ENCODE measurements around the gene MSANTD1. TPM values are rescaled to one million over a fixed set of nuclear protein-coding genes. Genes with fewer than 3 reads are reported as not detected.

The MSANTD1 gene
- total RNA-seq, 2 donors from 2014 or later: 0.71 to 1.1 TPM

- intact Hi-C loops (cut with DNase I): no loop called here
- peak; percentile 26 for DNase-seq (ENCODE audit: low spot score)
Observed at GRCh38 chr4:3283483-3283882, 34.5 kb downstream of the MSANTD1 start.

GRCh38 chr4:3283916-3284315, 35.0 kb downstream of the MSANTD1 start:
- intact Hi-C loops (cut with DNase I): no loop called here
- DNase-seq (ENCODE audit: low spot score): peak; percentile 62

DNA sequence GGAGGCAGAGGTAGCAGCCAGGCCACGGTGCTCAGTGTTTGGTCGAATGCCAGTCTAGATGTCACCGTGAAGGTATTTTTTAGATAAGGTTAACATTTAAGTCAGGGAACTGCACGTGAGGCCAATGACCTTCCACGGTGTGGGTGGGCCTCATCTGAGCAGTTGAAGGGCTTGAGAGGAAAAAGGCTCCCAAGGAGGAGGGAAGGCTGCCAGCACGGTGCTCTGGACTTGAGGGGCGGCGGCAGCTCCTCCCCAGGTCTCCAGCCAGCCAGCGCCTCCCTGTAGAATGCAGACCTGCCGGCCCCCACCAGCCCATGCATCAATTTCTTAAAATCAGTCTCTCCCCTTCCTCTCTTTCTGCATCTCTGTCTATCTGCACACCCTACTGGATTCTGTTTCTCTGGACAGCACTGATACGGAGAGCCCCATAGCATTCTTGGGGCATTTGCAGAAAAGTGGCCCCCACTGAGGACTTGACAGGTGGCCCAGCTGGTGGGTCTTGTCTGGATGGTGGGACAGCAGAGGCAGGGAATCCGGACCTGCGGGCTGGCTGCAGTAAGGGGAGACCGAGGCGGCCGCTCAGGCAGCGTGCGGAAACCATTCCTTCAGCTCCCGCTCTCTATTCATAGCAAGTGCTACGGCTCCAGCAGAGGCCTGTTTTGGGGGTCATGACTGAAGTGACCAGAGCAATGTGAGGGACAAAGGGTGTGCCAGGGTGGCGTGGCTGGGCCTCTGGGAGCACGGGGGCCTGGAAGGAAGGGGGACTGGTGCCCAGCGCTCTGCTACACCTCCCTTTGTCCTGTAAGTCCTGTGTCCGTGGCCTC, 36.0 kb downstream of the MSANTD1 start:
- peak; percentile 74 for DNase-seq (ENCODE audit: low spot score)

DNA sequence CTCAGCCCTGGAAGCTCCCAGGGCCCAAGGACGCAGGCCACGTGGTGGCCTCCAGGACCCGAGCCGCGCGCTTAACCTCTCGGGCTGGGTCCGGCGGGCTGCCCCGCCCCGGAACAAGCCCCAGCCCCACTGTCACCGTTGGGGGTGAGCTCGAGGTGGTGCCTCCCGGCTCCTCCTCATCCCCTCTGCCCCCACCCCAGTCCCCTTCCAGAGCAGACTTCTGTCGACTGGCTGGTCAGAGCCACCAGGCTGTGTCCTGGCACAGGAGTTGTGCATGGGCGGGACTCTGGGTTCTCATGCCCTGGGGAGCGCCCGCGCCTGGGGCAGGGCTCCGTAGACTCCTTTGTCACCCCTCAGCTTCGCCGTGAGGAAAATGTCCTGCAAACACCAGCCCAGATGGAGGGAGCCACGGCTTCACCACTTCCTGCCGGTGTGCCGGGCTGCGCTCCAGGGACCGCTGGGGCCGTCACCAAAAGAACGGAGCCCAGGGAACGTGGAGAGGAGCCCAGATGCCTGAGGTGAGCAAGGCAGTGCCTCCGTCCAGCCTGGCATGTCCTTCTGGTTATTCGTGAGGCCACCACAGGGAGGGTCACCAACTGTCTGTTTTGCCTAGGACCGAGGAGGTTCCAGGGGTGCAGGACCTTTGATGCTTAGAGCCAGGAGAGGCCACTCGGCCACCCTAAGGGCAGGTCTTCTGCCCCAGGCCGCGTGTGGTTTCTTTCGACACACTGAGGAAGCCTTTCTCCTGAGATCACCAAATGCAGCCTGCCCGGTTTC, 36.8 kb downstream of the MSANTD1 start:
- intact Hi-C loops (cut with DNase I): no loop called here
- DNase-seq (ENCODE audit: low spot score): peak; percentile 84

More for the DNA sequence above, 36.0 kb downstream of the MSANTD1 start:
- intact Hi-C loops (cut with DNase I): no loop called here

- peak; percentile 74 for DNase-seq (ENCODE audit: low spot score)
Observed at GRCh38 chr4:3286335-3287175, 37.6 kb downstream of the MSANTD1 start.

DNA sequence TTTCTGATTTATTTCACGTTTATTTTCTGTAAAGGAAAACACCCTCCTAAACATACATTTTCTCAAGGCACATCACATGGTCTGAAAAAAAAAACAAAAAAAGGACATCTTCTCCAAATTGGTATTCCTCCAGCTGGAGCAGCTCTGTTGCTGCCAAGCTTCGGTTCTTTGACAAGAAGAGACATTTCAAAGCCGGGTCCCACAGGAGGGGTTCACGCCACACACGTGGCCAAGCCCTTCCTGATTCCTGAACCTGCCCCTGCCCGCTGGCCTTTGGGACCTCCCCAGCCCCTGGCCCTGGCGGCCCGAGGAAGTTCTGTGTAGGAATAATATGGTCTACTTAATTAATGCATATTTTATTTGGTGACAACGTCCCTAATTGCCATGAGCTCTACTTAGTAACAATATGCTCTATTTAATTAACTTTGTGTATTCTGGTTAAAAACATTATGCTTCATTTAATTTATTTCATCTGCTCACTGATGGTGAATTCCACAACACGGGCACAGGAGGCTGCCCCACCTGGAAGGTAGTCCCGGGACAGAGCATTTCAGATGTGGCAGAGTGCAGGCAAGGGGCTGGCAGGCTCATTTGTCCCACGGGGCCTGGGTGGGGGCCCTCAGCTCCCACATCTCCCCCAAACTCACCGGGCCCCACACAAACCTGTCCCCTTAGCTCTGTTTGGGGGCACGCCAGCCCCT, 38.5 kb downstream of the MSANTD1 start:
- intact Hi-C loops (cut with DNase I): no loop called here
- no peak for DNase-seq (ENCODE audit: low spot score)

More at GRCh38 chr4:3286335-3287175, 37.6 kb downstream of the MSANTD1 start:
- intact Hi-C loops (cut with DNase I): no loop called here

DNA sequence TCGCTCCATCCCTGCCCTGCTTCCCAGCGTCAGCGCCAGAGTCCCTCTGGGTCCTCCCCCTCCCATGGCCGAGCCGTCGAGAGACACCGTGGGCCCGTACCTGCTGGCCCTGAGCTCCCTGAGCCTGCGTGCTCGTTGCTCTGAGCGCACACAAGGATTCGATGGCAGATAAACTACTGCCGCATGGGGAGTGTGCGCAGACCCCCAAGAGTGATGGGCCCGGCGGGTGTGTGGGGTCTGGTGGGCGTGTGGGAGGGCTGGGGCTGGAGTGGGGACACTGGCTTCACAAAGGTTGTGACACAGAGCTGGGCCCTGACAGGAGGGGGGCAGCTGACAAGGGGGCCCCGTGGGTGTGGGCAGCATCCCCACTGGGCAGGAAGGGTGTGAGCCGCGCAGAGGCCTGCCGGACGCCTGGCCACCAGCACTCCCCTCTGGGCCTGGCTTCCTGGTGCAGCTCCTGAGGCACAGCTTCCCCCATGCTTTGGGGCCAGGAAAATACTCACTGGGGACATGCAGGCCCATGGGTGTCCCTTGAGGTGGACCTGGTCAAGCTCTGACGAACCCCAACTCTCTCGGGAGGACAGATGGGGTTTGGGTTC, 39.1 kb downstream of the MSANTD1 start:
- no peak for DNase-seq (ENCODE audit: low spot score)

GRCh38 chr4:3288571-3289094, 39.7 kb downstream of the MSANTD1 start:
- intact Hi-C loops (cut with DNase I): no loop called here
- no peak for DNase-seq (ENCODE audit: low spot score)

More for the DNA sequence above, 39.1 kb downstream of the MSANTD1 start:
- intact Hi-C loops (cut with DNase I): no loop called here

DNA sequence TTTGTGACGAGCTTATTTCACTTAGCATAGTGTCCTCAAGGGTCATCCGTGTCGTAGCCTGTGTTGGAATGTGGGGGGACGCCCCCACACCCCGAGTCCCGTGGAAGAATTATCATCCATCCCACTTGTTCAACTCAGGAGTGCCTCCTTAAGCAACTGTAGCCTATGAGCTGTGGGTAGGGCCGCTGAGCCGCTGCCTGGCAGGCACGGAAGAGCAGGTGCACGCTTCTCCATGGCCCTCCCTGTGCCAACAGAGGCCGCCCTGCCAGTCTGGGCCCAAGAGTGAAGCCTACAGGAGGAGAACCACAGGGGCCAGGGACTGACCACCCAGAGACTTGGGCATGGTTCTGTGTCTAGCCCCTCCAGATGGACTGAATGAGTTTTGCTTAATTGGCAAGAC, 41.5 kb downstream of the MSANTD1 start:
- intact Hi-C loops (cut with DNase I): no loop called here
- no peak for DNase-seq (ENCODE audit: low spot score)

DNA sequence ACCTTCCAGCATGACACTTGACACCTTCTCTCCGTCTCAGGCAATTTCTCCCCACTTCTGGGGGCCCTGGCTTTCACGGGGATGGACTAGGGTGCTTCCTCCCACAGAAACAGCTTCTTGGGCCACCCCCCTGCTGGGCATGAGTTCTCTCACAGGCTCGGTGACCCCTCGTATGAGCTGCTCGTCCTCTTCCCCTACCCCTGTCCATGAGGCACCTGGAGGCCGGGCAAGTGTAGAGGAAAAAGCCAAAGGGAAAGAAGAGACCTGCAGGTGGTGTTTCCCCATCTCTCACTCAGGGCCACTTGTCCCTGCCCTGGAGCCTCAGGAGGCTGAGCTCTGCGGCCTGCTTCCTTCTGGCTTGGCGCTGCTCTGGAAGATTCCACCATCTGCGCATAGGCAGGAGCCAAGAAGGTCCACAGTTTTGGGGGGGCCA, 41.9 kb downstream of the MSANTD1 start:
- intact Hi-C loops (cut with DNase I): no loop called here
- DNase-seq (ENCODE audit: low spot score): no peak

GRCh38 chr4:3291411-3291968, 42.5 kb downstream of the MSANTD1 start:
- DNase-seq (ENCODE audit: low spot score): no peak
- intact Hi-C loops (cut with DNase I): no loop called here

DNA sequence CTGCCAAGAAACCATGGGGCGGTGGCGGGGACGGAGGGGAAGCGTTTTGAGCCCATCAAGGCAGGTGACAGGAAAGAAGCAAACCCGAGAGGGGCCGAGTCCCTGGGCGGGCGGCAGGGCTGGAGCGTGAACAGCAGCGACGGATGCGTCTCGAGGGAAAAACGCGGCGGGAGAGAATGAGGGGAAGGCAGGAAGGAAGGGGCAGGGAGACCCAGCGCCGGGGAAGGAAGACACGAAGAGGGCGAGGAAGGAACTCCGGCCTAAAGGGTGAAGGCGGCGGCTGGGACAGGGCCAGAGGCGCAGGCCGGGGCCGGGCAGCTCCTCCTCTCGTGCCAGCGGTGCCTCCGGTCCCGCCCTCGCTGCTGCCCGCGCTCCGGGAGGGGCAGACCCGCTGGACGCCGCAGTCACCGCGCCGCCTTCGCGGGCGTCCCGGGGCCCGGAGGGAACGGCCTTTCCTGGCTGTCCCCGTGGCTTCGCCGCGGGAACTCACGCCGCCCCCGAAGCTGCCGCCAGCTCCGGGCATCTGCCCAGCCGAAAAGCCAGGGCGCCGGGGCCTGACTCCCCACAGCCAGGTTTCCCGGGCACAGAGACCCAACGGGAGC, 43.1 kb downstream of the MSANTD1 start:
- intact Hi-C loops (cut with DNase I): no loop called here
- DNase-seq (ENCODE audit: low spot score): peak; percentile 90

- intact Hi-C loops (cut with DNase I): no loop called here
Observed at GRCh38 chr4:3292571-3293400, 43.8 kb downstream of the MSANTD1 start, which contains the start of gene RGS12. Gene RGS12, plus strand, starts transcription at chr4:3293021. Its CDS starts 23,150 bp downstream, at chr4:3316171.

DNA sequence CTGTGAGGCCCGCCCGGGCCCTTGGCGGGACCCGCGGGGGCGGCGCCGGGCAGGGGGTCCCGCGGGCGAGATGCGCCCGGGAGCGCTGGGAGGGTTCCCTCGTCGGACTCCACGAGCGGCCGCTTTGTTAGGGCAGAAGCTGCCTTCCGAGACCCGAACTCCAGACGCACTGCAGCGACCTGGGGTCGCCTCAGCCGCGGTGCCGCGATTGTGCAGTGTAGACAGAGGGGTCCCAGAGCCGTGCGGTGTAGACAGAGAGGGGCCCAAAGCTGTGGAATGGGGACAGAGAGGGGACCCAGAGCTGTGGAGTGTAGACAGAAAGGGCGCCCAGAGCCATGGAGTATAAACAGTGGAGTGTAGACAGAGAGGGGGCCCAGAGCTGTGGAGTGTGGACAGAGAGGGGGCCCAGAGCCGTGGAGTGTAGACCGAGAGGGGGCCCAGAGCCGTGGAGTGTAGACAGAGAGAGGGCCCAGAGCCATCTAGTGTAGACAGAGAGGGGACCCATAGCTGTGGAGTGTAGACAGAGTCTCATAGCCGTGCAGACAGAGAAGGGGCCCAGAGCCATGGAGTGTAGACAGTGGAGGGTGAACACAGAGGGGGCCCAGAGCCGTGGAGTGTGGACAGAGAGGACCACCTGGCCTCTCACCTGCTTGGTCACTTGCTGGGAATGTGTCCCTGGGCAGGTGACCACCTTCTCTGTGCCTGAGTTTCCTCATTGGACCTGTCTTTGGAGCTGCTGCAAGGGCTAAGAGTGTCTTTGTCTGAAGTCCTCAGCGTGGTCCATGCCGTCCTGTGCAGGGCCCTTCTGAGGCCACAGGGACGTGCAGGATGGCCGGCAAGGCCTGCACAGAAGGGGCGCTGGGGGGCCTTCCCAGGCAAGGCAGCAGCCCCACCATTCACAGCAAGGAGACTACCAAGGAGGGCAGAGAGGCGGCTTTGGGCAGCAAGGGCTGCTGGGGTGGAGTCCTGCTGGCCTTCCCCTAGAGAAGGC, 44.7 kb downstream of the MSANTD1 start:
- DNase-seq (ENCODE audit: low spot score): peak; percentile 81
- intact Hi-C loops (cut with DNase I): no loop called here

More at GRCh38 chr4:3292571-3293400, 43.8 kb downstream of the MSANTD1 start, which contains the start of gene RGS12:
- peak; percentile 98 for DNase-seq (ENCODE audit: low spot score)

Data from posterior vena cava (tissue), 2 donors.